Left lung (tissue), 10 donors: ENCODE data around the gene CSRNP3. TPM values are rescaled to one million over a fixed set of nuclear protein-coding genes. Genes with fewer than 3 reads are reported as not detected.

Source experiments
- ATAC-seq: fragments of 200-7000 bp; cut with Tn5 transposase; one replicate; pipeline ENCODE4 v1.9.1; 2020; ENCODE audit warnings: moderate library complexity
- DNase-seq, 4 donors: peaks; one replicate each; pipeline ENCODE4 v3.0.0-alpha.2; 2013 to 2020
- H3K27ac ChIP-seq, 2 donors: fragments of 200-600 bp; sonication (generic) in 1 of 2; one replicate each; pipeline versions ENCODE4 v1.5.0 to v1.8.0; 2020 to 2021
- H3K27me3 ChIP-seq, 2 donors: fragments of 200-600 bp; sonication (generic) in 1 of 2; one replicate each; pipeline versions ENCODE4 v1.5.0 to v1.8.0; 2020 to 2021
- H3K36me3 ChIP-seq, 2 donors: fragments of 200-600 bp; sonication (generic) in 1 of 2; one replicate each; pipeline versions ENCODE4 v1.5.0 to v1.8.0; 2020 to 2021
- H3K4me1 ChIP-seq, 2 donors: fragments of 200-600 bp; one replicate each; pipeline ENCODE4 v1.8.0; 2021
- H3K4me3 ChIP-seq, 2 donors: fragments of 200-600 bp; sonication (generic) in 1 of 2; one replicate each; pipeline versions ENCODE4 v1.5.0 to v1.8.0; 2020 to 2021; ENCODE audit warnings: mild to moderate bottlenecking in 1 of 2
- H3K9me3 ChIP-seq, 2 donors: fragments of 200-600 bp; sonication (generic) in 1 of 2; one replicate each; pipeline versions ENCODE4 v1.5.0 to v1.8.0; 2020 to 2021
- CTCF ChIP-seq, 2 donors: fragments of 200-600 bp; sonication (generic) in 1 of 2; IDR thresholded peaks; one replicate each; pipeline versions ENCODE4 v1.5.0 to v1.8.0; 2021; ENCODE audit warnings: antibody characterized with exemption in 2 of 2
- intact Hi-C, 2 donors: fragments of 100-400 bp; cut with DNase I; formaldehyde crosslinking; loops; one replicate each; pipeline versions ENCODE4 v1.11.2 to v1.14.2; 2022
- polyA plus RNA-seq, 6 donors: library from polyadenylated mRNA; unstranded; fragments of 120-200 nt; gene quantifications; one replicate each; pipeline ENCODE4 v1.2.1, GENCODE V29; 2013; ENCODE audit not compliant: insufficient read length in 6 of 6
- total RNA-seq, 2 donors: library from RNA; stranded (reverse); fragmentation: NEBNext Ultra II Directional; extraction: Animal tissue kit (Norgen Biotek cat#: 25700); gene quantifications; one replicate each; pipeline ENCODE4 v1.2.1, GENCODE V29; 2021
- donor health status: DM: no; HTN: yes; CAD: no.
- donor health status: DM: no; HTN: no; CAD: no.

Gene CSRNP3
- total and polyA plus RNA-seq, 8 donors = 1.5 to 11.4 (median 8.3) TPM

- DNase-seq = no peak
- no peaks in the 10 kb centered on the region for H3K27me3 ChIP-seq
- intact Hi-C loops = no loop called here
- H3K4me1 ChIP-seq = peaks cover 0 to 2% of the 10 kb centered on the region in 2 donors
- no peak overlapping the region for H3K4me3 ChIP-seq
- TF ChIP-seq CTCF (IDR thresholded peaks at IDR 0.05) = no peak
- H3K9me3 ChIP-seq = no peaks in the 10 kb centered on the region
- no peaks in the 10 kb centered on the region for H3K36me3 ChIP-seq
- no peak for ATAC-seq
- H3K27ac ChIP-seq = no peak overlapping the region
Observed at GRCh38 chr2:165596788-165597187, 127.3 kb downstream of the CSRNP3 start.

- no peaks in the 10 kb centered on the region for H3K36me3 ChIP-seq
- H3K4me3 ChIP-seq = no peak overlapping the region
- peak overlapping the region in 1 of 2 donors; percentile 15 for H3K27ac ChIP-seq
- intact Hi-C loops = no loop called here
- no peaks in the 10 kb centered on the region for H3K9me3 ChIP-seq
- ATAC-seq (peak; percentile 81), DNase-seq (no peak)
- no peaks in the 10 kb centered on the region for H3K27me3 ChIP-seq
- TF ChIP-seq CTCF (IDR thresholded peaks at IDR 0.05) = no peak
- peaks cover 0 to 6% of the 10 kb centered on the region in 2 donors for H3K4me1 ChIP-seq
Observed at GRCh38 chr2:165601065-165601830, 131.8 kb downstream of the CSRNP3 start.

- Histone ChIP-seq H3K9me3 (no peaks in the 10 kb centered on the region), H3K4me1 (peaks cover 0 to 6% of the 10 kb centered on the region in 2 donors), H3K36me3 (no peaks in the 10 kb centered on the region), H3K27me3 (no peaks in the 10 kb centered on the region), H3K4me3 (no peak overlapping the region), H3K27ac (peak overlapping the region in 1 of 2 donors; percentile 15)
- ATAC-seq (peak; percentile 91), DNase-seq (peak in 2 of 4 donors; percentile 66 to 76)
- intact Hi-C loops = no loop called here
- no peak for TF ChIP-seq CTCF (IDR thresholded peaks at IDR 0.05)
Observed at GRCh38 chr2:165601928-165602521, 132.5 kb downstream of the CSRNP3 start.

GRCh38 chr2:165609672-165610071, 140.2 kb downstream of the CSRNP3 start:
- TF ChIP-seq CTCF (IDR thresholded peaks at IDR 0.05) = no peak
- intact Hi-C loops = no loop called here
- H3K9me3 ChIP-seq = no peaks in the 10 kb centered on the region
- no peak overlapping the region for H3K27ac ChIP-seq
- no peaks in the 10 kb centered on the region for H3K4me1 ChIP-seq
- DNase-seq (no peak), ATAC-seq (no peak)
- H3K27me3 ChIP-seq = no peaks in the 10 kb centered on the region
- no peak overlapping the region for H3K4me3 ChIP-seq
- no peaks in the 10 kb centered on the region for H3K36me3 ChIP-seq

- ATAC-seq (peak; percentile 82), DNase-seq (no peak)
- no peaks in the 10 kb centered on the region for H3K4me1 ChIP-seq
- no peak for TF ChIP-seq CTCF (IDR thresholded peaks at IDR 0.05)
- H3K27ac ChIP-seq = no peak overlapping the region
- H3K27me3 ChIP-seq = no peaks in the 10 kb centered on the region
- H3K9me3 ChIP-seq = no peaks in the 10 kb centered on the region
- no peaks in the 10 kb centered on the region for H3K36me3 ChIP-seq
- intact Hi-C loops = no loop called here
- no peak overlapping the region for H3K4me3 ChIP-seq
Observed at GRCh38 chr2:165610591-165611029, 141.1 kb downstream of the CSRNP3 start.
